GM12878 (cell line): ENCODE data around the gene PTPRN2. TPM values are rescaled to one million over a fixed set of nuclear protein-coding genes. Genes with fewer than 3 reads are reported as not detected.

Experiments used
- ATAC-seq: fragments of 200-7000 bp; cut with Tn5 transposase; 3 replicates; pipeline ENCODE4 v1.9.1; 2020; ENCODE audit warnings: mild to moderate bottlenecking, moderate library complexity
- BruUV-seq: library from RNA; stranded (reverse); fragments of 400-500 nt; replicated peaks from 2 replicates; lab custom pipeline; 2021; lab: Mats Ljungman, UMichigan
- CTCF ChIA-PET: fragments of 300-600 bp; sonication (Branson Sonifier 250); formaldehyde crosslinking; extraction: SDS; loops from one replicate; lab custom pipeline; 2021; ENCODE audit warnings: inconsistent platforms; lab: Yijun Ruan, JAX
- POLR2A ChIA-PET: fragments of 350-600 bp; formaldehyde crosslinking; extraction: SDS; loops from one replicate; lab custom pipeline; 2021; ENCODE audit warnings: inconsistent platforms; lab: Charles Lee
- RAD21 ChIA-PET: fragments of 300-600 bp; sonication (Branson Sonifier 250); formaldehyde crosslinking; loops from one replicate; lab custom pipeline; 2023; ENCODE audit warnings: antibody characterized with exemption; ENCODE audit not compliant: unreplicated experiment; lab: Charles Lee
- SMC1A ChIA-PET: fragments of 300-600 bp; sonication (Branson Sonifier 250); formaldehyde crosslinking; loops from one replicate; lab custom pipeline; 2023; ENCODE audit not compliant: unreplicated experiment, uncharacterized antibody; lab: Charles Lee
- DNase-seq: peaks from one replicate; pipeline ENCODE4 v3.0.0-alpha.2; 2011; ENCODE audit warnings: low read depth, low spot score
- FAIRE-seq: peaks from 3 replicates; lab custom pipeline; 2011; peaks lifted over from hg19 to GRCh38; lab: Jason Lieb, UNC
- H2AFZ ChIP-seq: 2 replicates; pipeline ENCODE4 v1.6.0; 2011; ENCODE audit warnings: low read depth, low read length, control low read depth; ENCODE audit not compliant: control insufficient read depth
- H3K27ac ChIP-seq: 2 replicates; pipeline ENCODE4 v1.5.1; 2011; ENCODE audit warnings: control low read depth; ENCODE audit not compliant: control insufficient read depth, insufficient read depth
- H3K27me3 ChIP-seq, 2 experiments: replicated peaks in 1 of 2; 2 replicates each; pipeline versions ENCODE4 v1.6.0 to v1.6.1; 2011; ENCODE audit warnings: low read length in 1 of 2; ENCODE audit not compliant: control insufficient read depth in 2 of 2, insufficient read depth in 2 of 2
- H3K36me3 ChIP-seq, 2 experiments: 2 replicates each; pipeline ENCODE4 v1.5.1; 2011; ENCODE audit warnings: low read length in 1 of 2; ENCODE audit not compliant: control insufficient read depth in 2 of 2, insufficient read depth in 2 of 2
- H3K4me1 ChIP-seq: 2 replicates; pipeline ENCODE4 v1.6.1; 2011; ENCODE audit warnings: mild to moderate bottlenecking, low read length, moderate library complexity, mixed read lengths; ENCODE audit not compliant: control insufficient read depth, insufficient read depth
- H3K4me2 ChIP-seq: 2 replicates; pipeline ENCODE4 v1.6.0; 2011; ENCODE audit warnings: control low read depth; ENCODE audit not compliant: control insufficient read depth, insufficient read depth
- H3K4me3 ChIP-seq: fragments of 200-600 bp; sonication (generic); 2 replicates; pipeline ENCODE4 v1.5.1; 2016
- H3K79me2 ChIP-seq: 2 replicates; pipeline ENCODE4 v1.6.0; 2011; ENCODE audit warnings: low read length; ENCODE audit not compliant: control insufficient read depth, insufficient read depth
- H3K9ac ChIP-seq: 2 replicates; pipeline ENCODE4 v1.8.0; 2011; ENCODE audit warnings: low read length, control low read depth, mixed read lengths; ENCODE audit not compliant: control insufficient read depth, insufficient read depth
- H3K9me3 ChIP-seq: replicated peaks from 3 replicates; pipeline ENCODE4 v1.5.1; 2011; ENCODE audit warnings: mild to moderate bottlenecking, low read length; ENCODE audit not compliant: control insufficient read depth, insufficient read depth
- H4K20me1 ChIP-seq: 2 replicates; pipeline ENCODE4 v1.6.0; 2011; ENCODE audit not compliant: control insufficient read depth, insufficient read depth
- CHD2 ChIP-seq: IDR thresholded peaks from 2 replicates; pipeline ENCODE4 v1.6.1; 2011; ENCODE audit warnings: low read depth, low read length, improper control_type of control experiment, borderline replicate concordance
- CREB1 ChIP-seq: IDR thresholded peaks from 2 replicates; pipeline ENCODE4 v1.6.1; 2012; ENCODE audit warnings: low read depth, mild to moderate bottlenecking, inconsistent platforms
- CUX1 ChIP-seq: IDR thresholded peaks from 2 replicates; pipeline ENCODE4 v1.6.1; 2012; ENCODE audit warnings: improper control_type of control experiment, low read depth, low read length; ENCODE audit not compliant: insufficient replicate concordance
- EED ChIP-seq: sonication (generic); IDR thresholded peaks from 2 replicates; pipeline ENCODE4 v1.6.1; 2016; ENCODE audit warnings: antibody characterized with exemption, low read depth
- ETV6 ChIP-seq, 2 experiments: fragments of 450-650 bp in 1 of 2; IDR thresholded peaks in 1 of 2; conservative IDR thresholded peaks in 1 of 2; 2 replicates each; pipeline ENCODE4 v1.6.1; 2014; ENCODE audit warnings: antibody characterized with exemption in 1 of 2, borderline replicate concordance in 1 of 2, low read depth in 1 of 2, mild to moderate bottlenecking in 1 of 2, moderate library complexity in 1 of 2
- MAX ChIP-seq: IDR thresholded peaks from 2 replicates; pipeline ENCODE4 v1.6.1; 2012; ENCODE audit warnings: low read depth, low read length, improper control_type of control experiment
- NFIC ChIP-seq: IDR thresholded peaks from 2 replicates; pipeline ENCODE4 v1.6.1; 2012; ENCODE audit warnings: low read depth, mild to moderate bottlenecking, inconsistent platforms, low read length, moderate library complexity
- PBX3 ChIP-seq: IDR thresholded peaks from 2 replicates; pipeline ENCODE4 v1.6.1; 2011; ENCODE audit warnings: mild to moderate bottlenecking, low read depth, low read length, moderate library complexity; ENCODE audit not compliant: insufficient replicate concordance
- RB1 ChIP-seq: fragments of 450-650 bp; formaldehyde crosslinking; IDR thresholded peaks from 2 replicates; pipeline ENCODE4 v1.6.1; 2017; ENCODE audit warnings: mild to moderate bottlenecking, borderline replicate concordance
- RCOR1 ChIP-seq: conservative IDR thresholded peaks from 2 replicates; pipeline ENCODE4 v1.6.1; 2012; ENCODE audit warnings: low read depth, low read length, improper control_type of control experiment
- SIX5 ChIP-seq: IDR thresholded peaks from 2 replicates; pipeline ENCODE4 v1.6.1; 2011; ENCODE audit warnings: mild to moderate bottlenecking, low read depth, low read length, moderate library complexity; ENCODE audit not compliant: severe bottlenecking
- ZBED1 ChIP-seq: IDR thresholded peaks from 2 replicates; pipeline ENCODE4 v1.6.1; 2016; ENCODE audit warnings: borderline replicate concordance
- WGBS: methylation state at CpG from one replicate; pipeline ENCODE4 v1.1.6; 2016; ENCODE audit warnings: low lambda C conversion rate; ENCODE audit not compliant: insufficient replicate concordance, insufficient coverage; ENCODE audit errors: missing lambda C conversion rate; 5-methylcytosine and 5-hydroxymethylcytosine counted together
- in situ Hi-C: fragments of 300-500 bp; cut with MboI; formaldehyde crosslinking; loops from 9 replicates; pipeline ENCODE4 v1.14.3; 2018; ENCODE audit warnings: mixed read lengths
- intact Hi-C: fragments of 100-400 bp; cut with micrococcal nuclease; formaldehyde crosslinking; loops from one replicate; pipeline ENCODE4 v1.14.2; 2022; ENCODE audit not compliant: unreplicated experiment
- polyA plus RNA-seq, 11 experiments: library from polyadenylated mRNA; depleted of rRNA in 4 of 11; unstranded in 6 of 11; stranded (reverse) in 5 of 11; fragments of >200 nt; fragmentation: Nextera tagmentation in 4 of 11; fragmentation: Illumina TruSeq in 1 of 11; extraction: Ambion mirVana in 4 of 11; extraction: Trizol in 1 of 11; gene quantifications; 1 replicate in 1 of 11; 2 replicates in 10 of 11; pipeline versions ENCODE4 v1.2.1 to v1.2.3, GENCODE V29; 2011 to 2016; ENCODE audit warnings: inconsistent platforms in 2 of 11, missing spikeins in 2 of 11, low read depth in 1 of 11
- total RNA-seq, 4 experiments: library from RNA; depleted of rRNA in 3 of 4; stranded (reverse); fragments of >200 nt in 3 of 4; fragmentation: Illumina TruSeq in 1 of 4; extraction: Trizol in 1 of 4; gene quantifications; 2 replicates each; pipeline versions ENCODE4 v1.2.1 to v1.2.3, GENCODE V29; 2013 to 2021

The PTPRN2 gene
- total and polyA plus RNA-seq, 10 of the 15 experiments (the other 5 are each of a cell fraction or from before 2014, with no cell fraction given): 5.4 TPM; not detected in 9

GRCh38 chr7:158238616-158239289 lies 348.9 kb downstream of the PTPRN2 start:
- H3K4me3 ChIP-seq: no peak overlapping the region
- no peak overlapping the region for H3K9ac ChIP-seq
- H3K79me2 ChIP-seq: no peaks in the 10 kb centered on the region
- ChIA-PET RAD21 (no interaction called here), CTCF (no interaction called here), SMC1A (no interaction called here), POLR2A (no interaction called here)
- TF ChIP-seq ZBED1: no peak
- TF ChIP-seq CUX1: no peak
- no peak for TF ChIP-seq CREB1
- no peak for TF ChIP-seq RB1
- no peak for TF ChIP-seq SIX5
- TF ChIP-seq MAX: no peak
- TF ChIP-seq CHD2: no peak
- TF ChIP-seq PBX3: no peak
- no peak for TF ChIP-seq NFIC
- TF ChIP-seq EED: no peak
- no peak for TF ChIP-seq RCOR1
- TF ChIP-seq ETV6 (conservative IDR thresholded peaks at IDR 0.05 in 1 of 2, IDR thresholded peaks at IDR 0.05 in 1 of 2; ENCODE audit: borderline replicate concordance in 1 of 2, low read depth in 1 of 2): no peak
- H3K27ac ChIP-seq: no peak overlapping the region
- DNase-seq: no peak
- no peaks in the 10 kb centered on the region for H3K36me3 ChIP-seq
- H3K9me3 ChIP-seq: no peaks in the 10 kb centered on the region; the same call in 2 of the 3 replicates
- no peak overlapping the region for H3K4me2 ChIP-seq
- intact Hi-C loops (no loop called here), in situ Hi-C loops (no loop called here)
- H4K20me1 ChIP-seq: no peaks in the 10 kb centered on the region
- WGBS: 27% methylated on average over 18 of the region's 21 CpGs
- ATAC-seq: no peak
- no peak overlapping the region for H2AFZ ChIP-seq
- BruUV-seq: no TSS peak
- H3K4me1 ChIP-seq: no peaks in the 10 kb centered on the region
- H3K27me3 ChIP-seq: no peaks in the 10 kb centered on the region
- no peak for FAIRE-seq
